CD4-positive, alpha-beta memory T cell (primary cell): ENCODE data around the gene PLA2G12B. TPM values are rescaled to one million over a fixed set of nuclear protein-coding genes. Genes with fewer than 3 reads are reported as not detected.

Experiments
- CTCF ChIA-PET: fragments of 350-600 bp; sonication (Branson Sonifier 250); formaldehyde crosslinking; loops from one replicate; lab custom pipeline; 2021; ENCODE audit warnings: inconsistent platforms; ENCODE audit not compliant: partially characterized antibody; lab: Charles Lee
- POLR2A ChIA-PET: fragments of 350-600 bp; sonication (Branson Sonifier 250); formaldehyde crosslinking; loops from one replicate; lab custom pipeline; 2021; ENCODE audit not compliant: partially characterized antibody; lab: Charles Lee
- DNase-seq, 5 donors: peaks; one replicate each; pipeline versions ENCODE4 v3.0.0 to v3.0.0-alpha.2; 2020 to 2022; ENCODE audit warnings: mixed read lengths in 1 of 5
- H3K27ac ChIP-seq: one replicate; pipeline ENCODE4 v1.7.0; 2013; ENCODE audit warnings: low read depth, low read length
- H3K27me3 ChIP-seq: 2 replicates; pipeline ENCODE4 v1.7.0; 2013; ENCODE audit warnings: mild to moderate bottlenecking, low read length, moderate library complexity; ENCODE audit not compliant: insufficient read depth
- H3K36me3 ChIP-seq: 2 replicates; pipeline ENCODE4 v1.7.0; 2013; ENCODE audit warnings: mild to moderate bottlenecking, low read length, moderate library complexity; ENCODE audit not compliant: insufficient read depth
- H3K4me1 ChIP-seq: 2 replicates; pipeline ENCODE4 v1.7.0; 2013; ENCODE audit warnings: mild to moderate bottlenecking, low read length, moderate library complexity; ENCODE audit not compliant: insufficient read depth
- H3K4me3 ChIP-seq, 2 donors: one replicate each; pipeline ENCODE4 v1.7.0; 2013; ENCODE audit warnings: low read length in 2 of 2, mild to moderate bottlenecking in 1 of 2
- H3K9me3 ChIP-seq, 2 donors: one replicate each; pipeline ENCODE4 v1.7.0; 2013; ENCODE audit warnings: low read length in 2 of 2, control low read depth in 1 of 2; ENCODE audit not compliant: control insufficient read depth in 1 of 2
- H3K27ac Mint-ChIP-seq, 7 donors: one replicate each; pipeline ENCODE4 v1.8.0; 2020 to 2021; ENCODE audit warnings: mixed read lengths in 7 of 7, mild to moderate bottlenecking in 6 of 7, inconsistent platforms in 3 of 7, moderate library complexity in 3 of 7
- H3K27me3 Mint-ChIP-seq, 2 donors: one replicate each; pipeline ENCODE4 v1.8.0; 2020 to 2021; ENCODE audit warnings: mixed read lengths in 2 of 2
- H3K36me3 Mint-ChIP-seq, 2 donors: one replicate each; pipeline ENCODE4 v1.8.0; 2020 to 2021; ENCODE audit warnings: mixed read lengths in 2 of 2, inconsistent platforms in 1 of 2, mild to moderate bottlenecking in 1 of 2
- H3K4me1 Mint-ChIP-seq, 4 donors: one replicate each; pipeline ENCODE4 v1.8.0; 2020 to 2021; ENCODE audit warnings: mixed read lengths in 4 of 4, mild to moderate bottlenecking in 1 of 4
- H3K4me3 Mint-ChIP-seq, 8 donors: one replicate each; pipeline ENCODE4 v1.8.0; 2020 to 2021; ENCODE audit warnings: mixed read lengths in 8 of 8, mild to moderate bottlenecking in 7 of 8, moderate library complexity in 6 of 8, inconsistent platforms in 3 of 8
- H3K9me3 Mint-ChIP-seq, 8 donors: one replicate each; pipeline ENCODE4 v1.8.0; 2020 to 2021; ENCODE audit warnings: mixed read lengths in 8 of 8, mild to moderate bottlenecking in 5 of 8, inconsistent platforms in 3 of 8, moderate library complexity in 1 of 8
- intact Hi-C: fragments of 100-400 bp; cut with micrococcal nuclease; formaldehyde crosslinking; loops from one replicate; pipeline ENCODE4 v1.15.1; 2023
- polyA plus RNA-seq, 2 donors: library from polyadenylated mRNA; unstranded; fragments of 300-500 nt; fragmentation: Illumina TruSeq; gene quantifications; one replicate each; pipeline ENCODE4 v1.2.3, GENCODE V29; 2021
- total RNA-seq, 2 experiments: library from RNA; stranded (reverse); gene quantifications; one replicate each; pipeline ENCODE4 v1.2.3, GENCODE V29; 2021

Gene PLA2G12B
- total and polyA plus RNA-seq, 4 experiments from 2014 or later = not detected

DNA sequence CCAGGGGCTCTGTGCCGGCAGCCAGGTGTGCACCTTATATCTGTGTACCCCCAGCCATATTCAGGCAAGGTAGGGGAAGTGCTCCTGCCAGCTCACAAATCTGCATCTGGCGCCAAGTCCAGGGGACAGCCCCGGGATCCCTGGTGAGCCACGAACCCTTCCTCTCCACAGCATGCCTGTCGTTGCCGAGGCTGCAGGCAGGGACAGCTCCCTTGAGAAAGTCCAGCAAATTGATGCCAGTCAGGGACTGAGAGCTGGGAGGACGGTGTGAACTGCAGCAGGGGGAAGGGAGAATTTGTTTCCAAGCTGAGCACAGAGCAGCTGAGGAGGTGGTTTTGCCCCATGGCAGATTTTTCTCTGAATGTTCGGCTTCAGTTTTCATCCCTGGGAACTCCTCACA, 919 bp downstream of the PLA2G12B start:
- no peaks in the 10 kb centered on the region for H3K9me3 Mint-ChIP-seq
- H3K27ac Mint-ChIP-seq = no peak overlapping the region
- ChIA-PET CTCF (no interaction called here), POLR2A (no interaction called here)
- Histone ChIP-seq H3K27ac (no peak overlapping the region), H3K36me3 (no peaks in the 10 kb centered on the region), H3K4me3 (no peak overlapping the region), H3K9me3 (no peaks in the 10 kb centered on the region), H3K27me3 (no peaks in the 10 kb centered on the region), H3K4me1 (no peaks in the 10 kb centered on the region)
- no peak overlapping the region for H3K4me3 Mint-ChIP-seq
- H3K36me3 Mint-ChIP-seq = no peaks in the 10 kb centered on the region
- peaks cover 6 to 9% of the 10 kb centered on the region in 2 donors for H3K27me3 Mint-ChIP-seq
- peak in 1 of 5 donors; percentile 31 for DNase-seq
- intact Hi-C loops = no loop called here
- H3K4me1 Mint-ChIP-seq = no peaks in the 10 kb centered on the region

DNA sequence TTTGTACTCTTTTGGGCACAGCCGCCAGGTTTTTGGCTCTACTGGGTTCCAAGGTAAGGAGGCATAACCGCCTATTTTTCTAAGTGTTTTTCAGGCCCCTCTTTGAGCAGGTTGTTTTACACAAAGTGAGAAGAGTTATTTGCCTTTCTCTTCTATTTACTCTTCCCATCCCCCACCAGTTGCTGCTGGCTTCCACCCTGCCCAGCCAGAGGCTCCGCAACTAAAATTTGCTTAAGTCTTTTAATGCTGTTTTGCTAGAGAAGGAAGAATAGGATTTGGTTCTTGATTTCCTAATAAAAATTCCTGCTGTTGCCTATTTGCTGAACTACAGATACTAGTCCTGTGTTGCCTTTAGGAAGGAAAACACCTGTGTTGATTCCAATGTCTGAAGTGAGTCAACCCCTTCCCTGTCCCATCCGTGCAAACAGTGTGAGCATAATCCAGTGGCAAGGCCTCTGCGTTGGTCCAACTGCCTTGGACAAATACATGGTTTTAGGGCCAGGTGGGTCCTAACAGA, 1.9 kb downstream of the PLA2G12B start:
- CTCF ChIA-PET = no interaction called here
- H3K9me3 Mint-ChIP-seq = no peaks in the 10 kb centered on the region

DNA sequence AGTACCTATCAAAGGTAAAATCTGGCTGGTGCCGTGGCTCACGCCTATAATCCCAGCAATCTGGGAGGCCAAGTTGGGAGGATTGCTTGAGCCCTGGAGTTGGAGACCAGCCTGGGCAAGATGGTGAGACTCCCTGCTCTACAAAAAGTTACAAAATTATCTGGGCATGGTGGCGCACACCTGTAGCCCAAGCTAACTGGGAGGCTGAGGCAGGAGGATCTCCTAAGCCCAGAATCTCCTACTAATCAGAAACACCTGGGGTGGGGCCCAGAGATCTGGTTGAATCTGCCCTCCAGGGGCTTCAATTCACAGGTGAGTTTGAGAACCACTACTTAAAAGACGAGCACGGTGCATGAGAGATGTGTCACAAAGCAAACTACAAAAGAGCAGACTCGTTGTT, 2.4 kb downstream of the PLA2G12B start:
- Mint-ChIP-seq H3K9me3 (no peaks in the 10 kb centered on the region), H3K36me3 (no peaks in the 10 kb centered on the region), H3K4me3 (no peak overlapping the region), H3K27me3 (peaks cover 8 to 13% of the 10 kb centered on the region in 2 donors), H3K4me1 (no peaks in the 10 kb centered on the region), H3K27ac (no peak overlapping the region)
- H3K36me3 ChIP-seq = no peaks in the 10 kb centered on the region
- intact Hi-C loops = no loop called here
- DNase-seq = no peak
- H3K9me3 ChIP-seq = no peaks in the 10 kb centered on the region
- H3K4me3 ChIP-seq = no peak overlapping the region
- H3K27ac ChIP-seq = no peak overlapping the region
- no peaks in the 10 kb centered on the region for H3K27me3 ChIP-seq
- H3K4me1 ChIP-seq = no peaks in the 10 kb centered on the region
- CTCF ChIA-PET = no interaction called here
- POLR2A ChIA-PET = no interaction called here

More for the DNA sequence above, 1.9 kb downstream of the PLA2G12B start:
- POLR2A ChIA-PET = no interaction called here
- no peak overlapping the region for H3K27ac Mint-ChIP-seq
- no peak for DNase-seq
- Histone ChIP-seq H3K4me1 (no peaks in the 10 kb centered on the region), H3K36me3 (no peaks in the 10 kb centered on the region), H3K27me3 (no peaks in the 10 kb centered on the region), H3K9me3 (no peaks in the 10 kb centered on the region), H3K4me3 (no peak overlapping the region), H3K27ac (no peak overlapping the region)
- peaks cover 9 to 10% of the 10 kb centered on the region in 2 donors for H3K27me3 Mint-ChIP-seq
- H3K36me3 Mint-ChIP-seq = no peaks in the 10 kb centered on the region
- intact Hi-C loops = no loop called here
- no peaks in the 10 kb centered on the region for H3K4me1 Mint-ChIP-seq
- H3K4me3 Mint-ChIP-seq = no peak overlapping the region

DNA sequence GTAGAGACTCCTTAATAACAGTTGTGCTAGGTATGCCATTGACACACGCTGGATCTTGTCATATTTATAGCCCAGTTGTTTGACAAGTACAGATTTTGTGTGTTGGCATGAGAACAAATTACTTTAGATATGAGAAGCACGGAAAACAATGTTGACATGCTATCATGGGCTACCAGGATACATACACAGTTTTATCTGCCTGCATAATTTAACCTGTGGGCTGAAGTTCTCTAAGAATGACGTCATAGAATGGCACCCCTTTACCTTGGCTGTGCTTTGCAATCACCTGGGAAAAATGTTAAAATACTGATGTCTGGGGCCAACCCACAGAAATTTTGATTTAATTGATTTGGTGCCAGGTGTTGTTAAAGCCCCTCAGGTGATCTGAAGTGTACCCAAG, 2.8 kb downstream of the PLA2G12B start:
- no peak for DNase-seq
- intact Hi-C loops = no loop called here
- H3K27ac ChIP-seq = no peak overlapping the region
- no peak overlapping the region for H3K4me3 ChIP-seq
- H3K9me3 ChIP-seq = no peaks in the 10 kb centered on the region
- no peaks in the 10 kb centered on the region for H3K4me1 ChIP-seq
- H3K9me3 Mint-ChIP-seq = no peaks in the 10 kb centered on the region
- peaks cover 8 to 13% of the 10 kb centered on the region in 2 donors for H3K27me3 Mint-ChIP-seq
- no peaks in the 10 kb centered on the region for H3K36me3 Mint-ChIP-seq
- no peak overlapping the region for H3K27ac Mint-ChIP-seq
- ChIA-PET POLR2A (no interaction called here), CTCF (no interaction called here)
- H3K27me3 ChIP-seq = no peaks in the 10 kb centered on the region
- no peaks in the 10 kb centered on the region for H3K4me1 Mint-ChIP-seq
- H3K4me3 Mint-ChIP-seq = no peak overlapping the region
- H3K36me3 ChIP-seq = no peaks in the 10 kb centered on the region

DNA sequence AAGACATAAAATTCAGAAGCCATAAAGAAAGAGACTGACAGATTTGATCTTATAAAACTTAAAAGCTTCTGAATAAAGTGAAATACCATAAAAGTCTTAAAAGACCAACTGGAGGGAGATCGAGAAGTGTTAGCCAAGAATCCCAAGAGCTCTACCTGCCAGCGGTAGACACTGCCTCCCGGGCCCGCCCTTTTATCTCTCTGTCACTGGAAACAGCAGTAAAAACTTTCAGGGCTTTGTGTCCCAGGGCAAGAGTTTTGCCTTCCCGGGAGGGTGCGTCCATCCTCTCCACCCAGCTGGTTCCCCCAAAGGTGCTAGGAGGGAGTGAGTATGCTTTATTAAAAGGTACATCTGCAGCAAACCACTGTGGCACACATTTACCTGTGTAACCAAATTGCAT, 5.8 kb downstream of the PLA2G12B start:
- H3K4me3 Mint-ChIP-seq = no peak overlapping the region
- H3K27ac ChIP-seq = no peak overlapping the region
- no peaks in the 10 kb centered on the region for H3K4me1 Mint-ChIP-seq
- H3K36me3 ChIP-seq = no peaks in the 10 kb centered on the region
- POLR2A ChIA-PET = no interaction called here
- intact Hi-C loops = no loop called here
- CTCF ChIA-PET = no interaction called here
- H3K4me1 ChIP-seq = no peaks in the 10 kb centered on the region
- H3K9me3 Mint-ChIP-seq = no peaks in the 10 kb centered on the region
- DNase-seq = no peak
- no peaks in the 10 kb centered on the region for H3K27me3 ChIP-seq
- no peak overlapping the region for H3K27ac Mint-ChIP-seq
- H3K9me3 ChIP-seq = no peaks in the 10 kb centered on the region
- H3K36me3 Mint-ChIP-seq = no peaks in the 10 kb centered on the region
- no peak overlapping the region for H3K4me3 ChIP-seq
- peaks cover 8 to 10% of the 10 kb centered on the region in 2 donors for H3K27me3 Mint-ChIP-seq

DNA sequence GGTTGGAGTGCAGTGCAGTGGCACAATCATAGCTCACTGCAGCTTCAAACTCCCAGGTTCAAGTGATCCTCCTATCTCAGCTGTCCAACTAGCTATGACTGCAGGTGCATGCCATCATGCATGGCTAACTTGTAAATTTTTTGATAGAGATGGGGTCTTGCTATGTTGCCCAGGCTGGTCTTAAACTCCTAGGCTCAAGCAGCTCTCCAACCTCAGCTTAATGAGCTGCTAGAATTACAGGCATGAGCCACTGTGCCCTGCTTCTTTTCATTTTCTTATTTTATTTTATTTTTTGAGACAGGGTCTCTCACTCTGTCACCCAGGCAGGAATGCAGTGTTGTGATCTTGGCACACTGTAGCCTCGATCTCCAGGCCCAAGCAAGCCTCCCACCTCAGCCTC, 7.6 kb downstream of the PLA2G12B start:
- no peaks in the 10 kb centered on the region for H3K4me1 ChIP-seq
- no peaks in the 10 kb centered on the region for H3K36me3 ChIP-seq
- DNase-seq = no peak
- H3K36me3 Mint-ChIP-seq = no peaks in the 10 kb centered on the region
- H3K9me3 Mint-ChIP-seq = no peaks in the 10 kb centered on the region
- no peak overlapping the region for H3K4me3 ChIP-seq
- intact Hi-C loops = no loop called here
- H3K9me3 ChIP-seq = no peaks in the 10 kb centered on the region
- peaks cover 3 to 6% (median 4%) of the 10 kb centered on the region in 4 donors for H3K4me1 Mint-ChIP-seq
- ChIA-PET CTCF (no interaction called here), POLR2A (no interaction called here)
- H3K4me3 Mint-ChIP-seq = no peak overlapping the region
- no peak overlapping the region for H3K27ac ChIP-seq
- H3K27me3 Mint-ChIP-seq = peaks cover 8 to 9% of the 10 kb centered on the region in 2 donors
- no peak overlapping the region for H3K27ac Mint-ChIP-seq
- no peaks in the 10 kb centered on the region for H3K27me3 ChIP-seq

DNA sequence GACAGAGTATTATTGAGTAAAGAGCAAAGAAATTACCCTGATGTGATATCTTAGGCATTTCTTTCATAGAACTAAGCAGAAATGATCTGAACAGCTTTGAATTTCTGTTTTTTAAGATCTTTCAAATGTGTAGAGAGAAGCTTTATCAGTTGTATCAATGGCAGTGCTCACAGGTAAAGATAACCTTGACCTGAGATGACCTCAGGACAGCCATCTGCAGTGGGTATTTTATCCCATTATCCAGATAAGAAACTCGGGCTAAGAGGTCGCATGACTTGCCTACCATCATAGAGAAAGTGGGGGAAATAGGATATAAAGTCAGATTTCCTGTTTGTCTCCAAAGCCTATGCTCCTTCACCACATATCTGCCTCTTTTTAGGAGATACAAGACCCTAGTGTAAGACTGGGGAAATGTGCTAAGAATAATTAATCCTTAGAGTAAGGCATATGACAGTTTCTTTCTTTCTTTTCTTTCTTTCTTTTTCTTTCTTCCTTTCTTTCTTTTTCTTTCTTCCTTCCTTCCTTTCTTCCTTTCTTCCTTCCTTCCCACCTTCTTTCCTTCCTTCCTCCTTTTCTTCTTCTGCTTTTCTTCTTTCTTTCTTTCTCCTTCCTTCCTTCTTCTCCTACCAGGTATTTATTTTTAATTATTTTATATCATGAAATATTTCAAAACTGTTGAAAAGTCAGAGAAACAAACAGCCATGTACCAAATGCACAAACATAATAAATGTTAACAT, 10.9 kb downstream of the PLA2G12B start:
- no peak overlapping the region for H3K27ac Mint-ChIP-seq
- POLR2A ChIA-PET = no interaction called here
- H3K4me1 ChIP-seq = no peaks in the 10 kb centered on the region
- intact Hi-C loops = no loop called here
- no peak for DNase-seq
- H3K4me3 Mint-ChIP-seq = no peak overlapping the region
- no peaks in the 10 kb centered on the region for H3K36me3 Mint-ChIP-seq
- H3K27me3 Mint-ChIP-seq = peaks cover 7 to 8% of the 10 kb centered on the region in 2 donors
- no peaks in the 10 kb centered on the region for H3K27me3 ChIP-seq
- H3K9me3 Mint-ChIP-seq = no peaks in the 10 kb centered on the region
- H3K9me3 ChIP-seq = no peaks in the 10 kb centered on the region
- no peak overlapping the region for H3K4me3 ChIP-seq
- CTCF ChIA-PET = no interaction called here
- H3K36me3 ChIP-seq = no peaks in the 10 kb centered on the region
- no peak overlapping the region for H3K27ac ChIP-seq
- H3K4me1 Mint-ChIP-seq = peaks cover 11 to 14% (median 12%) of the 10 kb centered on the region in 4 donors
